ENCODE data around the gene SH3RF3.

SH3RF3 gene

DNA sequence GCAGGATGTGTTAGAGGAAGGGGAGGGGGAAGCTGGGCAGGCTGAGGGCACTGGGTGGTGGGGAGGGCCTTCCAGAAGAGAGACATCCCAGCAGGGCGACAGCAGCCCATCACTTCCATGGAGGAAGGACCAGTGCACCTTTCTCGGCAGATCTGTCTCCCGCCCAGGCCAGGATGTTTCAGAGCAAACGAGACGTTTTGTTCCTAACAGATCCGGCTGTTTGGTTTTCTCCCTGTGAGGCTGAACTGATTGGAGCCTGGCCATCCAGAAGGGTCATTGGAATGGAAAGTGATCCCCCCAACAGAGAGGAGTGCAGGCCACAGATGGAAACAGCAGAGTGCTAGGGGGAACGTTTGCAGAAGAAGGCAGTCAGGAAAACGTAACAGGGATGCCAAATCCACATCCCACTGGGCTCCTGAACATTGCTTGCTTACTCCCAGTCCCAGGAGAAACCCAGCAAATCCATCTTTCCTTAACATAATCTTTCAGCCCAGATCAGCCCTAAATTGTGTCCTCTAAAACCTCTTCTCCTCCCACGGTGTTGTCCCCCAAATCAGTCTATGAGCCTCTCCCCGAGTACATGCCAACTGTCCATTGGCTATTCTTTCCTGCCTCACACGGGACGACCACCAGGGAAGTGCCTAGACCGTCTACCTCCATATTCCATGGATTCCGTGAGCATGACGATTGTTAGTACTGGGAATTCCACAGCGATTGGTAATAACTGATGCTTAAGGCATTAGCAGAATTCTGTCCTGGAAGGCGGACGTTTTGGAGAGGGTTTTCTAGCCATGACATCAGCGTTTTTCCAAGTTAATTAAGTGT is 357.9 kb downstream of the SH3RF3 start:
- no peak for DNase-seq

- DNase-seq: no peak
Measured at GRCh38 chr2:109487536-109487869, 358.5 kb downstream of the SH3RF3 start.

DNA sequence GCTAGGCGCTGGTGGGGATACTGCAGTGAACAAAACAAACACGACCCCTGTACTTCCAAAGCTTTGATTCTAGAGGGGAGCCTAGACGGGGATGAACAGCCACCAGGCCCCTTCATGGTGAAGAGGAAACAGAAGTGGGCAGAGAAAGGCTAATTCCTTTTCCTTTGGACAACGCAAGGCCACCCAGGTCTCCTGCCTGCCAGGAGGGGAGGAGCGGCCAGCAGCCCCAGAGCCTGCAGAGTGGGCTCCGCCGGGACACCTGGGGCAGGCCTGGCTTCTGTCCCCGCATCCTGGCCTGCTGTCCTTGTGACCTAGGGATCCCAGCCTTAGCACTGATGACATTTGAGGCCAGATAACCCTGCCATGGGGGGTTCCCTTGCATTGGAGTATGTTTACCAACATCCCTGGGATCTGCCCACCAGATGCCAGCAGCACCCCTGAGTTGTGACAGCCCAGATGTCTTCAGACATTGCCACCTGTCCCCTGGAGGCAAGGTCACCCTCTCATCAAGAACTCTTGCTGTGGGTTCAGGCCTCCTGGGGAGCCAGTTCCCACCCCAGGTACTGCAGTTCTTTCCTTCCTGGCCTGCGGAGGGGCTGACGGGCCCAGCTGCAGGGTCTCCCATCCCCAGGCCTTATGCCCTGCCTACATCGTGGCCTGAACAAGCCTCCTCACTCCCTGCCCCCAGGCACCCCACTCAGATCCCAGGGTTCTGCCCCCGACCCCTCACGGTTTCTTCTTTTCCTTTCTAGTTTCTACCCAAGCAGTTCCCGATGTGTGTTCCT is 359.1 kb downstream of the SH3RF3 start:
- DNase-seq: no peak

DNA sequence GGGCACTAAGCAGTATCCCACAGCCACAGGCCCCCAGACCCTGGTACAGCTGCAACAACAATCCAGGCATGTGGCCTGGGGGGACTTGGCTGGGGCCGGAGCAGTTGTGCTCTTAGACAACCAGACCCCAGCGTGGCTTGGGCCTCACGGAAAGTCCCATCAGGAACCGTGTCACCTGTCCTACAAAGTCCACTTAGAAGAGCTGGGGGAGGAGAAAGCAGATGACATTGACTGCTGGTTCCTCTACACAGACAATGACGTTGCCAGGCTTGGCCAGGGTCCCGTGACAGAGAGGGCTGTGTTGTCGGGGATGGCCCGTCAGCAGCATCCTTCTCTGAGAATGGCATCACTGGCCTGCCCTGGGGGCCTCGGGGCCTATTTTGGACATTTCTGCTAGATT is 360.3 kb downstream of the SH3RF3 start:
- DNase-seq: no peak

DNA sequence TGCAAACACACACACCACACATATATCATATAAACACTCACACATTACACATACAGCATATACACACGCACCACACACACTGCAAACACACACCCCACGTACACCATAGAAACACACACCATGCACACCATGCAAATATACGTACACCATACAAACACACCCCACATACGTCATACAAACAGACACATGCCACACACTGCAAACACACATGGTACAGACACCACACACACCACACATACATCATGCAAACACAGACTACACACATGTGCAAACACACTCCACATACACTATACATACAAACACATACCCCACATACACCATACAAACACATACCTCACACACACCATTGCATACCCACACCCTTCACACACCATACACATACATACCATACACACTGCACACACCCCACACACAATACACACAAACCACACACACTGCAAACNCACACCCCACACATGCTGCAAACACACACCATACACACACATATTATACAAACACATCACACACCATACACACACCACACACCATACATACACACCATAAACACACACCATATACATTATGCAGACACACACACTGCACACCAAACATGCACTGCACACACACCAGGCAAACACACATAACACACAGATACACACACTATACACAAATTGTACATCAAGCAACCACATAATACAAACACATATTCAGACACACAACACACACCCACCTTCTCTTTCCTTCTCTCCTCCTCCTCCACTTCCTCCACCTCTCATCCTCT is 364.4 kb downstream of the SH3RF3 start:
- DNase-seq: no peak

DNA sequence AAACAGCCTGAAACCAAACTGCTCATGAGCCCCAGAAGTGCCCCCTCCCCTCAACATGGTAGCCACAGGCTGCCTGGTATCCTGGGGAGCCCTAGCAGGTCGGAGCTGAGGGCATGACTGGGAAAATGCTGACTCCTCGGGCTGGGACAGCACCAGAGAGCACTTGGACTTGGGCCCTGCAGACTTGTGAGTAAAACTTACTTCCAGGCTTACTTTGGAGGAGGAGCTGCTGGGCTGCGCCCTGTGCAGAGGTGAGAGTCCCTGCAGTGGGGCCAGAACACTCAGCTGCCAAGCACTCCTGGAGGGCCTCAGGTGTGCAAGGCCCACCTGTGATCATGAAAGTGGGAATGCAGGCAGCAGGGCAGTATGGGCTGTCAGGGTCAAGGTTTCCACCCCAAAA is 365.3 kb downstream of the SH3RF3 start:
- no peak for DNase-seq

DNA sequence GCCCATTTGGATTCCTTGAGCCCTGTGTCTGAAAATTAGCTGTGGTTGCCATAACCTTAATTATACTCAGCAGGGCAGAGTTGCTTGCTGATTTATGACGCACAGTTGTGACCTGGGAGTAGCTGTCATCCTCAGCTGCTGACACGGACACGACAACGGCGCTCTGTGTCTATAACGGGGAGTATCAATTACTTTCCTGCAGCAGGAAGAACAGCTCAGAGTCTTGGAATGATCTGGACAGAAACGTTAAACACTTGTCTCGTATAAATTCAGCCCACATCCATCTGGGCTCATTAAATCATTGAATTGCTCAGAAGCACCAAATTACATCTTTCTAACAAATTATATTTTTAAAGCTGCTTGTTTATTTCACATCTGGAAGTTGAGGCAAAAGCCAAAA is 368.5 kb downstream of the SH3RF3 start:
- DNase-seq: no peak

- no peak for DNase-seq
Measured at GRCh38 chr2:109497911-109498870, 369.2 kb downstream of the SH3RF3 start.

- no peak for DNase-seq
Measured at GRCh38 chr2:109498906-109499305, 369.9 kb downstream of the SH3RF3 start.

DNA sequence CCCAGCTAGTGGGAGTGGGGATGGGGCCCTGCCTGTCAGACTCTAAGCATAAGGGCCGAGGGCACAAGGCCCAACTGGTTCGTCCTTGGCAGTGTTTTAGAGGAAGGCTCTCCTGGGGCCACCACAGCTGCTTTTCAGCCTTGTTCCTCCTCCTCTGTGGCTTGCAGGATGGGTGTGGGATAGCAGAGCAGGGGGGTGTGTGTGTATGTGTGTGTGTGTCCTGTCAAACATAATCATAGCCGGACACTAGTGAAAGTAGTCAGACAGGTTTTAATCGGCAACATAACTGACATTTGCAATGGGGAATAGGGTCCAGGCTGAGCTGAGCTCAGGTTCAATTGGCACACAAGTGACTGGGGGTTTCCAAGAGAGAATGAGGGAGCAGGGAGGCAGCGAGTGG is 370.6 kb downstream of the SH3RF3 start:
- DNase-seq: no peak

GRCh38 chr2:109500910-109501309 is 371.9 kb downstream of the SH3RF3 start:
- no peak for DNase-seq

DNA sequence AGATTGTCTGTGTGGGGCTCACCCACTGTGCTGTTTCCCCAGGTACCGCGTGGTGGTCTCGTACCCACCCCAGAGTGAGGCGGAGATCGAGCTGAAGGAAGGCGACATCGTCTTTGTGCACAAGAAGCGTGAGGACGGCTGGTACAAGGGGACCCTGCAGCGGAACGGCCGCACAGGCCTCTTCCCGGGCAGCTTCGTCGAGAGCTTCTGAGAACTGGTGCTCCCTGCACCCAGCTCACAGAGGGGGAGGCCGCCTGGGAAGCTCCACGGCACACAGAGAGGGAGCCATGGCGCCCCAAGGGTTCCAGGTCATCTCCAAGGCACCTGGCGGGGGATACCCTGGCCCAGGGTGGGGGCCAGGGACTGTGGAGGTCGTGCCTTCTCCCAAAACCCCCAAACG is 372.5 kb downstream of the SH3RF3 start:
- DNase-seq: no peak

DNA sequence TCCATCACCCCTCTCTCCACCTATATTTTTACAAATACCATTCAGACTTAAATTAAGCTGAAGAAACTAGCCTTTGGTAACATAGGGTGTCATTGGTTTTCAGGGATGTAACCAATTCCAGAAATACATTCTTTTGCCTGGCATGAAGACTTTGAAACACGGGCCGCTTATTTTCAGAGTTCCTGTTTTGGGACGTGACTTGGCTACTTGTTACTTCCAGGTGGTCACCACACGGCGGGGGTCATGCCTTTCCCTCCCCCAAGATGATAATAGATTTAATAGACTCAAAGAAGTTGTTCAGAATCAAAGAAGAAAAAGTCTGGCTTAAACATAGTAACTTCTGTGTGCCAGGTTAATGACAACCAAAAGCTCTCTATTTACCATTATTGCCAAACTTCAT is 374.2 kb downstream of the SH3RF3 start:
- DNase-seq: no peak

DNA sequence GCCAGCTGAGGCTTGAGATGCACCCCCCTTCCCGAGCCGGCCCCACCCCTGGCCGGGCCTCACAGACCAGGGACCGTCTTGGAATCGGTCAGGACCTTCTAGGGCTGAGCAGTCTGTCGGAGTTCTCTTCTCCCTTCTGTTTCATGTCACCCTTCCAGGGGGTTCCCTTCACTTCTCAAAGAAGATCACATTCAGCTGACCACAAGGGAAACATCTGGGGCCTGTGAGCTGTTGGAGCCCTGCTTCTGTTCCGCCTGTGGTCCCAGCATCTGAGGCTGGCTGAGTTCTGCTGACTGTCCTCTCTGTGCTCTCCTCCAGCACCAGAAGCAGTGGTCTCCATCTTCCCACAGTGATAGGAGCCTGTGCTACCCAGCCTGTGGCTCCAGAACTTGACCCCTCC is 378.2 kb downstream of the SH3RF3 start:
- DNase-seq: no peak

GRCh38 chr2:109507828-109508227 is 378.8 kb downstream of the SH3RF3 start:
- no peak for DNase-seq

GRCh38 chr2:109508556-109508955 is 379.6 kb downstream of the SH3RF3 start:
- DNase-seq: no peak

DNA sequence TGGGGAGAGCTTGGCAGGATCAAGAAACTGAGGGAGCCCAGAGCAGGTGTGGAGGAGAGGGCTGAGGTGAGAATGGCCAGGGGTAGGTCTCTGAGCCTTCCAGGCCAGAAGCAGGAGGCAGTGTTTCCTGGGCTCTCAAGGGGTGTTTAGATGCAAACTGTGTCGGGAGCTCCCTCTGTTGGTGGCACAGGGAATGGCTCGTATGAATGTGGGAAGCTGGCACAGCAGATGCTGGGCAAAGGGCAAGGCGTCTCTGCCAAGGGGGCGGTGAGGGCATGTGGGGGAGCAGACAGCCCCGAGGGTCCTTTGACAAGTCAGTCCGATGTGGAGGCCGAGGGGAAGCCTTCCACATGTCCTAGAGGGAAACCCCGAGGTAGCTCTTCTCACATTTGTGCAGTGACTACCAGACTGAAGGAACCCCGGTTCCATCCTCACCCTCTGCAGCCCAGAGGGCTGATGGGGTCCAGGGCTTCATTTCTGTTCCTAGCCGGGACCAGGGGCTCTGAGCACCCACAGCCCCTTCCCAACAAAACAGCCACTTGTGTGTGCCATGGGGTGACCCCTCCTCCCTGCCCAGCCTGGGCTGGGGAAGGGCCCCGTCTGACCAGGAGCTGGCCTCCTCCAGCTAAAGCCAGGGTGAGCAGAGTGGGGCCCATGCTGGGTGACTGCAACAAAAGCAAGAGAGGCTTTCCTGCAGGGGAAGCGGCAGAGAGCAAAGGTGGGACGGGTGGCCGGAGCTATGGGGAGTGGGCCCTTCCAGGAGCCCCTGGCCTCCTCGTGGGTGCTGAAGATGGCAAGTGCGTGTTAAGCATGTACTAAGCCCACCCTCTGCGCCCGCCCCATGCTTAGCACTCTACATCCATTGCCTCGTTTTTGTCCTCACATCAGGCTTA is 381.4 kb downstream of the SH3RF3 start:
- peak; percentile 88 for DNase-seq

- DNase-seq: no peak
Measured at GRCh38 chr2:109511168-109511567, 382.2 kb downstream of the SH3RF3 start.

- no peak for DNase-seq
Measured at GRCh38 chr2:109512076-109512475, 383.1 kb downstream of the SH3RF3 start.

- no peak for DNase-seq
Measured at GRCh38 chr2:109513230-109513629, 384.2 kb downstream of the SH3RF3 start.
